ENCODE measurements around the gene ST6GAL2.

The ST6GAL2 gene

GRCh38 chr2:106885971-106886915 is at the start of gene ST6GAL2:
Gene ST6GAL2, minus strand, starts transcription at chr2:106886167. Its CDS starts 42,190 bp downstream, at chr2:106843977.
- no peak for DNase-seq (ENCODE audit: low read depth, low spot score)

GRCh38 chr2:106932644-106933043 is 46.7 kb upstream of the ST6GAL2 start:
- DNase-seq (ENCODE audit: low read depth, low spot score): no peak

GRCh38 chr2:106931717-106932335 is 45.9 kb upstream of the ST6GAL2 start:
- no peak for DNase-seq (ENCODE audit: low read depth, low spot score)

GRCh38 chr2:106921451-106921850 is 35.5 kb upstream of the ST6GAL2 start:
- DNase-seq (ENCODE audit: low read depth, low spot score): no peak

GRCh38 chr2:106919012-106919411 is 33.0 kb upstream of the ST6GAL2 start:
- DNase-seq (ENCODE audit: low read depth, low spot score): no peak

- no peak for DNase-seq (ENCODE audit: low read depth, low spot score)
Observed at GRCh38 chr2:106904242-106904641, 18.3 kb upstream of the ST6GAL2 start.

- DNase-seq (ENCODE audit: low read depth, low spot score): no peak
Observed at GRCh38 chr2:106899786-106900530, 14.0 kb upstream of the ST6GAL2 start.

GRCh38 chr2:106894545-106894944 is 8.6 kb upstream of the ST6GAL2 start:
- no peak for DNase-seq (ENCODE audit: low read depth, low spot score)

GRCh38 chr2:106892048-106892447 is 6.1 kb upstream of the ST6GAL2 start:
- no peak for DNase-seq (ENCODE audit: low read depth, low spot score)

- DNase-seq (ENCODE audit: low read depth, low spot score): no peak
Observed at GRCh38 chr2:106890606-106891005, 4.6 kb upstream of the ST6GAL2 start.

GRCh38 chr2:106886916-106887758 is 1.2 kb upstream of the ST6GAL2 start:
- DNase-seq (ENCODE audit: low read depth, low spot score): no peak

GRCh38 chr2:106885329-106885728 is 638 bp downstream of the ST6GAL2 start:
- no peak for DNase-seq (ENCODE audit: low read depth, low spot score)

GRCh38 chr2:106882673-106883072 is 3.3 kb downstream of the ST6GAL2 start:
- DNase-seq (ENCODE audit: low read depth, low spot score): no peak

GRCh38 chr2:106878206-106878605 is 7.8 kb downstream of the ST6GAL2 start:
- DNase-seq (ENCODE audit: low read depth, low spot score): no peak

GRCh38 chr2:106876699-106877098 is 9.3 kb downstream of the ST6GAL2 start:
- DNase-seq (ENCODE audit: low read depth, low spot score): no peak

GRCh38 chr2:106869512-106870275 is 16.3 kb downstream of the ST6GAL2 start:
- DNase-seq (ENCODE audit: low read depth, low spot score): no peak

GRCh38 chr2:106868275-106868674 is 17.7 kb downstream of the ST6GAL2 start:
- no peak for DNase-seq (ENCODE audit: low read depth, low spot score)

GRCh38 chr2:106867196-106867953 is 18.6 kb downstream of the ST6GAL2 start:
- DNase-seq (ENCODE audit: low read depth, low spot score): no peak

- no peak for DNase-seq (ENCODE audit: low read depth, low spot score)
Observed at GRCh38 chr2:106866641-106867040, 19.3 kb downstream of the ST6GAL2 start.

GRCh38 chr2:106864051-106864450 is 21.9 kb downstream of the ST6GAL2 start:
- DNase-seq (ENCODE audit: low read depth, low spot score): no peak

All from smooth muscle cell of the brain vasculature (primary cell).